Measurements from ENCODE around the gene SLC35A5.

- TF ChIP-seq, protein P1, sequence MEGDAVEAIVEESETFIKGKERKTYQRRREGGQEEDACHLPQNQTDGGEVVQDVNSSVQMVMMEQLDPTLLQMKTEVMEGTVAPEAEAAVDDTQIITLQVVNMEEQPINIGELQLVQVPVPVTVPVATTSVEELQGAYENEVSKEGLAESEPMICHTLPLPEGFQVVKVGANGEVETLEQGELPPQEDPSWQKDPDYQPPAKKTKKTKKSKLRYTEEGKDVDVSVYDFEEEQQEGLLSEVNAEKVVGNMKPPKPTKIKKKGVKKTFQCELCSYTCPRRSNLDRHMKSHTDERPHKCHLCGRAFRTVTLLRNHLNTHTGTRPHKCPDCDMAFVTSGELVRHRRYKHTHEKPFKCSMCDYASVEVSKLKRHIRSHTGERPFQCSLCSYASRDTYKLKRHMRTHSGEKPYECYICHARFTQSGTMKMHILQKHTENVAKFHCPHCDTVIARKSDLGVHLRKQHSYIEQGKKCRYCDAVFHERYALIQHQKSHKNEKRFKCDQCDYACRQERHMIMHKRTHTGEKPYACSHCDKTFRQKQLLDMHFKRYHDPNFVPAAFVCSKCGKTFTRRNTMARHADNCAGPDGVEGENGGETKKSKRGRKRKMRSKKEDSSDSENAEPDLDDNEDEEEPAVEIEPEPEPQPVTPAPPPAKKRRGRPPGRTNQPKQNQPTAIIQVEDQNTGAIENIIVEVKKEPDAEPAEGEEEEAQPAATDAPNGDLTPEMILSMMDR (IDR thresholded peaks at IDR 0.05) = no peak
- no peak for TF ChIP-seq POLR2A (IDR thresholded peaks at IDR 0.05)
Measured at GRCh38 chr3:112594856-112595255, 33.0 kb downstream of the SLC35A5 start.

Measured in stomach (tissue), 4 donors.